CD14-positive monocyte (primary cell): ENCODE data around the gene STX2. TPM values are rescaled to one million over a fixed set of nuclear protein-coding genes. Genes with fewer than 3 reads are reported as not detected.

ENCODE experiments used
- DNase-seq, 3 donors: peaks; one replicate each; pipeline ENCODE4 v3.0.0-alpha.2; 2011 to 2022
- H2AFZ ChIP-seq: 2 replicates; pipeline ENCODE4 v1.6.0; 2012; ENCODE audit warnings: mild to moderate bottlenecking, low read depth, low read length, inconsistent platforms; ENCODE audit not compliant: insufficient read depth, poor library complexity, severe bottlenecking
- H3K27ac ChIP-seq, 2 donors: 1 replicate in 1 of 2; 2 replicates in 1 of 2; pipeline ENCODE4 v1.5.1; 2012 to 2013; ENCODE audit warnings: low read length in 2 of 2, control low read depth in 1 of 2, inconsistent platforms in 1 of 2, low read depth in 1 of 2, mild to moderate bottlenecking in 1 of 2
- H3K27me3 ChIP-seq, 2 donors: one replicate each; pipeline versions ENCODE4 v1.6.0 to v1.6.1; 2011 to 2013; ENCODE audit warnings: low read length in 2 of 2; ENCODE audit not compliant: control insufficient read depth in 2 of 2, insufficient read depth in 2 of 2
- H3K36me3 ChIP-seq, 2 donors: replicated peaks in 1 of 2; 1 replicate in 1 of 2; 2 replicates in 1 of 2; pipeline versions ENCODE4 v1.5.1 to v1.6.1; 2012 to 2013; ENCODE audit warnings: low read length in 2 of 2, control low read depth in 1 of 2, inconsistent platforms in 1 of 2, mild to moderate bottlenecking in 1 of 2; ENCODE audit not compliant: insufficient read depth in 2 of 2, control insufficient read depth in 1 of 2
- H3K4me1 ChIP-seq, 2 donors: 1 replicate in 1 of 2; 2 replicates in 1 of 2; pipeline versions ENCODE4 v1.5.1 to v1.6.1; 2012 to 2013; ENCODE audit warnings: low read length in 2 of 2, control low read depth in 1 of 2, inconsistent platforms in 1 of 2, mild to moderate bottlenecking in 1 of 2, moderate library complexity in 1 of 2; ENCODE audit not compliant: insufficient read depth in 2 of 2, control insufficient read depth in 1 of 2
- H3K4me2 ChIP-seq: replicated peaks from 2 replicates; pipeline ENCODE3; 2012; ENCODE audit warnings: low read length, moderate library complexity, mild to moderate bottlenecking; ENCODE audit not compliant: poor library complexity, severe bottlenecking; ENCODE audit errors: extremely low read depth
- H3K4me3 ChIP-seq, 3 experiments: fragments of 200-600 bp in 1 of 3; sonication (generic) in 1 of 3; replicated peaks in 1 of 3; 1 replicate in 2 of 3; 2 replicates in 1 of 3; pipeline ENCODE4 v1.5.1; 2011 to 2013; ENCODE audit warnings: low read length in 3 of 3, mild to moderate bottlenecking in 3 of 3, control low read depth in 2 of 3, low read depth in 2 of 3, inconsistent platforms in 1 of 3, moderate library complexity in 1 of 3
- H3K79me2 ChIP-seq: 2 replicates; pipeline ENCODE4 v1.6.0; 2012; ENCODE audit warnings: mild to moderate bottlenecking, control low read depth, inconsistent platforms, low read length, moderate library complexity; ENCODE audit not compliant: insufficient read depth
- H3K9ac ChIP-seq: 2 replicates; pipeline ENCODE4 v1.6.0; 2017; ENCODE audit warnings: low read length, mild to moderate bottlenecking; ENCODE audit not compliant: insufficient read depth, poor library complexity, severe bottlenecking
- H3K9me3 ChIP-seq, 2 donors: replicated peaks in 1 of 2; 1 replicate in 1 of 2; 2 replicates in 1 of 2; pipeline versions ENCODE4 v1.5.1 to v1.6.1; 2012 to 2013; ENCODE audit warnings: low read length in 2 of 2, control low read depth in 1 of 2; ENCODE audit not compliant: control insufficient read depth in 1 of 2, insufficient read depth in 1 of 2
- H4K20me1 ChIP-seq: 2 replicates; pipeline ENCODE4 v1.6.0; 2012; ENCODE audit warnings: mild to moderate bottlenecking, low read length, control low read depth, moderate library complexity; ENCODE audit not compliant: insufficient read depth
- H3K27ac Mint-ChIP-seq, 7 donors: one replicate each; pipeline ENCODE4 v1.8.0; 2020; ENCODE audit warnings: mild to moderate bottlenecking in 7 of 7, mixed read lengths in 7 of 7, moderate library complexity in 6 of 7, inconsistent platforms in 2 of 7
- H3K27me3 Mint-ChIP-seq, 3 donors: one replicate each; pipeline ENCODE4 v1.8.0; 2021 to 2022; ENCODE audit warnings: low read depth in 3 of 3, mild to moderate bottlenecking in 3 of 3, mixed read lengths in 3 of 3, moderate library complexity in 3 of 3, inconsistent platforms in 1 of 3
- H3K36me3 Mint-ChIP-seq, 2 donors: one replicate each; pipeline ENCODE4 v1.8.0; 2020; ENCODE audit warnings: mixed read lengths in 2 of 2, inconsistent platforms in 1 of 2, mild to moderate bottlenecking in 1 of 2
- H3K4me1 Mint-ChIP-seq: one replicate; pipeline ENCODE4 v1.8.0; 2020; ENCODE audit warnings: mild to moderate bottlenecking, mixed read lengths
- H3K4me3 Mint-ChIP-seq, 2 donors: one replicate each; pipeline ENCODE4 v1.8.0; 2020; ENCODE audit warnings: mild to moderate bottlenecking in 2 of 2, mixed read lengths in 2 of 2, moderate library complexity in 1 of 2
- H3K9me3 Mint-ChIP-seq, 7 donors: one replicate each; pipeline ENCODE4 v1.8.0; 2020 to 2022; ENCODE audit warnings: mixed read lengths in 7 of 7, mild to moderate bottlenecking in 6 of 7, moderate library complexity in 6 of 7, inconsistent platforms in 2 of 7
- CTCF ChIP-seq: fragments of 200-600 bp; IDR thresholded peaks from one replicate; pipeline ENCODE4 v1.8.0; 2022; ENCODE audit warnings: antibody characterized with exemption, mild to moderate bottlenecking
- WGBS: methylation state at CpG from one replicate; pipeline ENCODE4 v1.1.5; 2013; ENCODE audit warnings: missing lambda C conversion rate; ENCODE audit not compliant: insufficient coverage; 5-methylcytosine and 5-hydroxymethylcytosine counted together
- intact Hi-C, 2 donors: fragments of 100-400 bp; cut with micrococcal nuclease; formaldehyde crosslinking; loops; one replicate each; pipeline versions ENCODE4 v1.15.0 to v1.15.1; 2023
- polyA plus RNA-seq, 3 donors: library from polyadenylated mRNA; depleted of rRNA in 1 of 3; unstranded in 2 of 3; stranded (reverse) in 1 of 3; fragments of 300-500 nt in 2 of 3; fragments of >200 nt in 1 of 3; fragmentation: Illumina TruSeq in 2 of 3; gene quantifications; 1 replicate in 2 of 3; 2 replicates in 1 of 3; pipeline ENCODE4 v1.2.3, GENCODE V29; 2012 to 2021

Gene STX2
- polyA plus RNA-seq, 3 donors: 4.8 to 32.9 (median 7.6) TPM

- Histone ChIP-seq H2AFZ (no peak overlapping the region), H3K27ac (no peak overlapping the region), H3K9ac (no peak overlapping the region), H3K4me1 (no peaks in the 10 kb centered on the region), H3K36me3 (no peaks in the 10 kb centered on the region), H3K79me2 (no peaks in the 10 kb centered on the region), H3K4me2 (no peak overlapping the region), H3K4me3 (no peak overlapping the region), H3K27me3 (peaks cover 0 to 21% of the 10 kb centered on the region in 2 donors), H3K9me3 (peaks cover 13 to 22% of the 10 kb centered on the region in 2 donors), H4K20me1 (no peaks in the 10 kb centered on the region)
- H3K27me3 Mint-ChIP-seq: peaks cover 13 to 26% (median 21%) of the 10 kb centered on the region in 3 donors
- no peaks in the 10 kb centered on the region for H3K4me1 Mint-ChIP-seq
- no peak for TF ChIP-seq CTCF
- no peaks in the 10 kb centered on the region for H3K36me3 Mint-ChIP-seq
- peak overlapping the region in 1 of 2 donors; percentile 40 for H3K4me3 Mint-ChIP-seq
- intact Hi-C loops: no loop called here
- no peak overlapping the region for H3K27ac Mint-ChIP-seq
- no peak for DNase-seq
- H3K9me3 Mint-ChIP-seq: no peaks in the 10 kb centered on the region
- 12% methylated on average over 24 of the region's 29 CpGs for WGBS
These were observed 77.3 kb downstream of the STX2 start for GRCh38 chr12:130761537-130762318.

- peaks cover 5 to 11% (median 8%) of the 10 kb centered on the region in 7 donors for H3K9me3 Mint-ChIP-seq
- no peaks in the 10 kb centered on the region for H4K20me1 ChIP-seq
- WGBS: 88% methylated on average over 1 of the region's 3 CpGs
- no peak overlapping the region for H3K4me3 Mint-ChIP-seq
- H3K9ac ChIP-seq: no peak overlapping the region
- H3K27ac Mint-ChIP-seq: peak overlapping the region in 5 of 7 donors; percentile 27 to 81 (median 51)
- H3K4me2 ChIP-seq: no peak overlapping the region
- peak overlapping the region in 1 of 2 donors; percentile 9 for H3K27ac ChIP-seq
- no peaks in the 10 kb centered on the region for H3K4me1 Mint-ChIP-seq
- no peak for TF ChIP-seq CTCF
- no peaks in the 10 kb centered on the region for H3K36me3 Mint-ChIP-seq
- intact Hi-C loops: no loop called here
- no peak overlapping the region for H3K4me3 ChIP-seq
- peaks cover 0 to 2% (median 1%) of the 10 kb centered on the region in 3 donors for H3K27me3 Mint-ChIP-seq
- H3K27me3 ChIP-seq: no peaks in the 10 kb centered on the region
- no peak overlapping the region for H2AFZ ChIP-seq
- no peaks in the 10 kb centered on the region for H3K79me2 ChIP-seq
- DNase-seq: no peak
- peaks cover 10 to 15% of the 10 kb centered on the region in 2 donors for H3K9me3 ChIP-seq
- H3K36me3 ChIP-seq: no peaks in the 10 kb centered on the region
- H3K4me1 ChIP-seq: no peaks in the 10 kb centered on the region
These were observed 84.7 kb downstream of the STX2 start for GRCh38 chr12:130754234-130754901.
